GM18502 (cell line): ENCODE measurements around the gene MTAP.

ENCODE experiments used
- ATAC-seq: cut with Tn5 transposase; IDR thresholded peaks from one replicate; pipeline ENCODE4 v1.9.1; 2021; ENCODE audit warnings: mild to moderate bottlenecking; ENCODE audit not compliant: unreplicated experiment, poor library complexity

MTAP gene

GRCh38 chr9:21802418-21803000, at the start of gene MTAP:
MTAP (plus strand) TSS chr9:21802636; CDS start chr9:21802749, 113 bp downstream.
- peak; percentile 91 for ATAC-seq

- ATAC-seq, result no peak
Observed at GRCh38 chr9:21753523-21753922, 48.9 kb upstream of the MTAP start.

GRCh38 chr9:21754741-21755140, 47.7 kb upstream of the MTAP start:
- ATAC-seq, result no peak

- ATAC-seq, result no peak
Observed at GRCh38 chr9:21758540-21758939, 43.9 kb upstream of the MTAP start.

- ATAC-seq, result peak; percentile 97
Observed at GRCh38 chr9:21761309-21761901, 41.0 kb upstream of the MTAP start.

- ATAC-seq, result no peak
Observed at GRCh38 chr9:21762064-21762463, 40.4 kb upstream of the MTAP start.

- ATAC-seq, result no peak
Observed at GRCh38 chr9:21764846-21765245, 37.6 kb upstream of the MTAP start.

- no peak for ATAC-seq
Observed at GRCh38 chr9:21766096-21766495, 36.3 kb upstream of the MTAP start.

- ATAC-seq, result no peak
Observed at GRCh38 chr9:21770871-21771560, 31.4 kb upstream of the MTAP start.

GRCh38 chr9:21777701-21778100, 24.7 kb upstream of the MTAP start:
- ATAC-seq, result no peak

GRCh38 chr9:21778304-21778703, 24.1 kb upstream of the MTAP start:
- no peak for ATAC-seq

- ATAC-seq, result no peak
Observed at GRCh38 chr9:21779397-21779796, 23.0 kb upstream of the MTAP start.

- no peak for ATAC-seq
Observed at GRCh38 chr9:21781656-21782055, 20.8 kb upstream of the MTAP start.

- ATAC-seq, result no peak
Observed at GRCh38 chr9:21782205-21782604, 20.2 kb upstream of the MTAP start.

GRCh38 chr9:21788752-21789151, 13.7 kb upstream of the MTAP start:
- no peak for ATAC-seq

- peak; percentile 99 for ATAC-seq
Observed at GRCh38 chr9:21789541-21790037, 12.8 kb upstream of the MTAP start.

GRCh38 chr9:21795483-21795882, 7.0 kb upstream of the MTAP start:
- no peak for ATAC-seq

GRCh38 chr9:21796768-21797167, 5.7 kb upstream of the MTAP start:
- no peak for ATAC-seq

GRCh38 chr9:21800931-21801682, 1.3 kb upstream of the MTAP start:
- no peak for ATAC-seq

GRCh38 chr9:21801683-21802417, 586 bp upstream of the MTAP start:
- ATAC-seq, result peak; percentile 24
